Fibroblast of lung (primary cell): ENCODE results near the gene SFI1.
"Not testable (repeated sequence)": the region's sequence is repeated elsewhere in the genome, so short reads cannot be mapped to it uniquely, and the experiment has no call there.

Source experiments
- CTCF ChIP-seq, 2 donors: IDR thresholded peaks in 1 of 2; conservative IDR thresholded peaks in 1 of 2; 1 replicate in 1 of 2; 2 replicates in 1 of 2; pipeline ENCODE4 v1.5.1; 2011 to 2012; ENCODE audit warnings: low read length in 2 of 2, control low read depth in 1 of 2, inconsistent platforms in 1 of 2, low read depth in 1 of 2, mild to moderate bottlenecking in 1 of 2
- EZH2 ChIP-seq: IDR thresholded peaks from 2 replicates; pipeline ENCODE4 v1.5.1; 2012; ENCODE audit warnings: low read length, control low read depth, mild to moderate bottlenecking; ENCODE audit errors: missing control alignments

GRCh38 chr22:31524132-31524531, 27.8 kb downstream of the SFI1 start:
- not testable (repeated sequence) for TF ChIP-seq CTCF (conservative IDR thresholded peaks at IDR 0.05 in 1 of 2, IDR thresholded peaks at IDR 0.05 in 1 of 2; ENCODE audit: low read depth in 1 of 2, low read length in 2 of 2); EZH2
